ENCODE results near the gene VIPR2. TPM values are rescaled to one million over a fixed set of nuclear protein-coding genes. Genes with fewer than 3 reads are reported as not detected.
"Not testable (repeated sequence)": the region's sequence is repeated elsewhere in the genome, so short reads cannot be mapped to it uniquely, and the experiment has no call there.

Gene VIPR2
- total RNA-seq, 1 donor from 2014 or later = 4.6 TPM

DNA sequence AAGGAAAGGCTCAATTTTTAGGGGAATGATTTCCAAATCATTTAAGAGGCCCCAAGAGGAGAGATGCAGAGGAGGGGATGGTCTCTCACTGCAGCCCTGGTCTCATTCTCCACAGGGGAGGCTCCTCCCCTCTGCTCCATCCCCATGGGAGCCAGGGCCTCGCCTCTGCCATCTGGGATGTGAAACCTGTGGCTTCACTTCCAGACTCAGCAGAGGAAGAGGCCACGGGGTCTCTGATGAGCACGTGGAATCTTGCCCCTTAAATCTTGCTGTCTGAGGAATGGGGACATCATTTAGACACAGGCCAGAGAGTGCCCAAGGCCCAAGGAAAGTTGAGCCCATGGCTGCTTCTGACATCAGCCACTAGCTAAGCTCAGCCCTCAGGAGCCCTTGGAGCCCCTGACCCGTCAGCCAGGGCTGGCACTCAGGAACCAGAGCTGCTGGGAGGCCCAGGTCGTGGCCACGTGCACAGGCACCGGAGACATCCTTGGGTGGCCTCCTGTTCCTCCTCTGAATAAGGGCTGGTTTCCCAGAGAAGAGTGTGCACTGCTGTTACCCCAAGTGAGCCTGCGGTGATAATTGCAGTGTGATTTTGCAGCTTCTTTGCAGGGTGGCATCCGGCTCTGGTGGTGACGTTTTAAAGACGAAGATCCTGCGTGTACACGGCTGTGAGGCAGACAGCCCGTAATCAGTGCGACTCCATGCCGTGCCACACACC, 50.5 kb downstream of the VIPR2 start:
- DNase-seq (ENCODE audit: low spot score) = peak; percentile 86

DNA sequence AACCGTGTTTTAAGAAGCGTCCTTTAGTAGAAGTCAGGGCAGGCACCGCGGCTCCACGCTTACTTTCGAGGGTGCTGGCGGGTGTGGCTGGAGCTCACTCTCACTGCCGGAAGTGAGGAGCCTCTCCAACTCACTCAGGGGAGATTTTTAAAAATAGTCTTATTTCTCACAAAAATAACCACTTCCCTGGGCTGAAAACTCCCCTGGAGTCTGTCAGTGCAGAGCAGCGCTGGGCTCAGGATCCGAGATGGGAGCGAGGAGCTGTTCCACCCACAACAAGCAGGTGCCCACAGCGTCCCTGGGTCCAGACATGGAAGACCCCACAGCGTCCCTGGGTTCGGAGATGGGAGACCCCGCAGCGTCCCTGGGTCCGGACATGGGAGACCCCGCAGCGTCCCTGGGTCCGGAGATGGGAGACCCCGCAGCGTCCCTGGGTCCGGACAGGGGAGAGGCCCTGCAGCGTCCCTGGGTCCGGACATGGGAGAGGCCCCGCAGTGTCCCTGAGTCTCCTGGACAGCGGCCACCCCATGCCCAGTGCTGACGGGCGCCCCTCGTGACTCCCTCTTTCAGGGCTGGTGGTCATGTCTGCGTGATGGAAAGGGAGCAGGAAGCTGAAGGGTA, 51.2 kb downstream of the VIPR2 start:
- peak; percentile 84 for DNase-seq (ENCODE audit: low spot score)

DNA sequence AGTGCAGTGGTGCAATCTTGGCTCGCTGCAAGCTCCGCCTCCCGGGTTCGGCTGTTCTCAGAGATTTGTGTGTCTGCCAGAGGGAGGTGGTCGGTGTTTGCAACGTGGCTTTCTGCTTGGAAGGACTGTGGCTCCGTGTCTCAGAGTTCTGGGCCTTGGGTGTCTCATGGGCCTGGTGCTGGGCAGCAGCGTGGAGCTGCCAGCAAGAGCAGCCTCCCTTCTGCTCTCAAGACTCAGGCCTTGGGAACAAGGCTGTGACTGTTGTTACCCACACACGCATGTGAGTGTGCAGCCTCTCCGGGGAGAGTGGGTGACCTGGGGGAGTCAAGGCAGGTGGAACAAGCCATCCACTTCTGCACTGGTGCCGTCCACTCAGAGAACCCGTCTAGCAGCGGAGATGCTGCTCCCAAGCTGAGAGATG, 52.0 kb downstream of the VIPR2 start:
- peak; percentile 75 for DNase-seq (ENCODE audit: low spot score)

- peak; percentile 75 for DNase-seq (ENCODE audit: low spot score)
Observed at GRCh38 chr7:159091480-159092475, 52.9 kb downstream of the VIPR2 start.

DNA sequence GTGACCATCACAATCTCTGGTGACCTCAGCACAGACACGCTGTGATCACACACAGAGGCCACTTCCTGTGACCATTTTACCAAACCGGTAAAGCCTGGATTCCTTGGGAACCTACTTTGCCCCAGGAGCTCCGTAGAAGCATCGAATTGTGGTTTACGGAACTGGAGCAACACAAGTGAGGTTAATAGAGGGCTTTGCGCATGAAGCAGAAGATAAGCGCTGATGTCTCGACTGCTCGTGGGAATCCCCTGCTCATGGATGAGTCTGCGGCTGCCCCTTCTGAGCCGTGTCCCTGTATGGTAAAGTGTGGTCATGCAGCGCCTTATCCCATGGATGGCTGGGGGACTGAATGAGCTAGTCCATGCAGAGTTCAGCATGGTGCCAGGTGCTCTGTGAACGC, 53.6 kb downstream of the VIPR2 start:
- DNase-seq (ENCODE audit: low spot score) = peak; percentile 55

DNA sequence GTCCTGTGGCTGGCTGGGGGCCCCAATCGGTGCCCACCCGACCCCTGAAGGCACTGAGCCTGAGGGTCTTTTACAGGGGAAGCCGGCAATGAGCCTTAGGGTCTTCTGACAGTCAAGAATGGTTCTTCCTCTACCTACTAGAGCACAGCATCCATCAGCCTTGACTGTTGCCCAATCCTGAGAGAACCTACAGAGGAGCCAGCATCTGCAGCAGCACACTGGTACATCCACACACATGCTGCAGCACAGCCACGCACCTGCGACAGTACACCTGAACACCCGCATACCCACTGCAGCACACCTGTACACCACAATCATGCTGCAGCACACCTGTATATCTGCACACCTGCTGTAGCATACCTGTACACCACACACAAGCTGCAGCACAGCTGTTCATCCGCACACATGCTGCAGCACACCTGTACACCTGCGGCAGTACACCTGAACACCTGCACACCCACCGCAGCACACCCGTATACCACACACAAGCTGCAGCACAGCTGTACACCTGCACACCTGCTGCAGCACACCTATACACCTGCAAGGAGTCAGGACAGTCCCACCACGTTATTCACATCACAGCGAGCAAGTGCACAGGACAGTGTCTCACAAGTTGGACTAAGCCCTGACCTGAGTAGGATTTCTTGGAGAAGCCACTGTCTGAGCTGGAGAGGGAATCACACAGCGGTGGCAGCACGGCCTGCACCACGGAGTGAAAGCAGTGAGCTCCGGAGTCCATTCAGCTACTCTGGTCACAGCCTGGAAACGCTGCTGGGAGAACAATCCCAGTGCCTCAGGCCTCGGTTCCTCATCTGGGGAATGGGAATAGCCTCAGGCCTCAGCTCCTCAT, 56.4 kb downstream of the VIPR2 start:
- DNase-seq (ENCODE audit: low spot score) = peak; percentile 80

GRCh38 chr7:159086301-159086925, 58.3 kb downstream of the VIPR2 start:
- peak; percentile 67 for DNase-seq (ENCODE audit: low spot score)

- peak; percentile 87 for DNase-seq (ENCODE audit: low spot score)
Observed at GRCh38 chr7:159084069-159084801, 60.4 kb downstream of the VIPR2 start.

GRCh38 chr7:159083698-159084068, 61.0 kb downstream of the VIPR2 start:
- DNase-seq (ENCODE audit: low spot score) = peak; percentile 43

DNA sequence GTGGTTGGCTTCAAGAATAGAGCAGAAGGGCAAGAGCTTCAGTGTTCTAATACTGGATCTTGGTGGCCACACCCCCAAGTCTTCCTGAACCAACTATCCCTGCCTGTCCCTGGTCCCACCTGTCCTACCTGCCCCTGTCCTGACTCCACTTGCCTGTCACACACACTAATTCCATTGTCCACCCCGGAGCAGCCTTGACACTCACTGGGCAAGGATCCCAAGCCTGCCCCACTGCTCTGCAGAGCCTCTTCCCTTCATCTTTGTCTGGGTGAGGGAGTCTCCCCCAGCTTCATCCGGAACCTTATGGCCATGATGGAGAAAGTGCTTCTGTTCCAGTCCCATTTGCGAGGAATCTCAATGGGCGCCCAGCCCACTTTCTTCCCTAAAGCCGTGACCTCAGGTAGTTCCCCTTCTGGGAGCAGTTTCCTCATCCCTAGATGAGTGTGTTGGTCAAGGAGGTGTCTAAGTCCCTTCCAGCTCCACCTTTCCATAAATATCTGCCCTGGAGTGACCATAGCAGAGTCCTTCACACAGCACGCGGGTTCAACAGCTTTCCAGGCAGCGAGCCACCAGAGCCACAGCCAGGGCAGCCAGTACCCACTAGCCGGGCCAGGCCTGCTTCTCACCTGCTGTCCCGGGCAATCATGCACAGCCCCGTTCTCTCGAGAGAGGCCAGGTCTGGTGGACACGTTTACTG, 61.5 kb downstream of the VIPR2 start:
- peak; percentile 79 for DNase-seq (ENCODE audit: low spot score)

GRCh38 chr7:159082075-159082474, 62.6 kb downstream of the VIPR2 start:
- DNase-seq (ENCODE audit: low spot score) = not testable (repeated sequence)

GRCh38 chr7:159078911-159079270, 65.8 kb downstream of the VIPR2 start:
- DNase-seq (ENCODE audit: low spot score) = peak; percentile 41

DNA sequence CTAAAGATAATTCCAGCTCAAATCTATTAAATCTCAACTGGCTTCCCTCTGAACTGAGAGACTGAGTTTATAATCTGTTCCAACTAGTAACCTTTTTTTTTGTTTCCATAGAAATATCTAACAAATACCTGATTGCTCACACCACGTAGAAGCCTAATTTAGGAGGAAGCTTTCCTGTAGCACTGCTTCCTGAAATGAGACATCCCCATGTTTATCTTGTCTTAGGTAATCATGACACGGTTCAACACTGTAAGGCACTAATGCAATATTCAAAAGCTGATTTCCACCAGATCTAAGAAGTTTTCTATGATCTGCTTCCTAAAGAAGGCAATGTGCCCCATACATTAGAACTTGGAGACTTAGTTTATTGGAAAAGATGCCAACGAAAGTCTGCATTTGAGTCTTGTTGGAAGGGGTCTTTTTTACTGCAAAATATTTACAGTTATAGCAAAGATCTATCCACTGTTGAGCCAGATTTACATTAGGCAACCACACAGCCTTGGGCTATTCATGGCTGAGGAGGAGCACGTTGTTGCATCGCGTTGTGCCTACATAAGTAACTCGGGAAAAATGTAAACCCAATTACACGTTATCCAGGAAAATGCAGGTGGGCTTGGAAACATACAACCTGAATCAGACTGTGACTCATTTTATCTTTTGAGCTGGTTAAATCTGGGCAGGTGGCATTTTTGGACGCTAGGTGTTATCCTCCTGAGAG, 66.3 kb downstream of the VIPR2 start:
- DNase-seq (ENCODE audit: low spot score) = no peak

GRCh38 chr7:159076333-159076732, 68.3 kb downstream of the VIPR2 start:
- no peak for DNase-seq (ENCODE audit: low spot score)

DNA sequence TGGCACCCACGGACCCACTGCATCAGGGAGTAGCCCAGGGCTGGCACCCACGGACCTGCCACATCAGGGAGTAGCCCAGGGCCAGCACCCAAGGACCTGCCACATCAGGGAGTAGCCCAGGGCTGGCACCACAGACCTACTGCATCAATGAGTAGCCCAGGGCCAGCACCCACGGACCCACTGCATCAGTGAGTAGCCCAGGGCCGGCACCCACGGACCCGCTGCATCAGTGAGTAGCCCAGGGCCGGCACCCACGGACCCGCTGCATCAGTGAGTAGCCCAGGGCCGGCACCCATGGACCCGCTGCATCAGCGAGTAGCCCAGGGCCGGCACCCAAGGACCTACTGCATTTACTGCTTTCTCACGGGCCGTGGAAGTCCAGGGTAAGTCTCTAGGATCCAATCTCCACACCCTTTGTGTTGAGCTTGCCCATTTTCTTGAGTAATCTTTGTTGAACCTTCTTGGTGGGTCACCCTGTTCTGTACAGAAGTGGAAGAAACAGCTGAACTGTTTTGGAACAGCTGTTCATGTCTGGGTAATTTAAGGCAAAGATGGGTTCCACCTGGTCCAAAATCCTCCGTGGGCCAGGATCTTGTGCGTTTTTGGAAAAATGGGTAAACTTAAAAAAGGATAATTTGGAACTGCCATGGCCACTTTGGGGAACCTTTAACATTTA, 69.0 kb downstream of the VIPR2 start:
- DNase-seq (ENCODE audit: low spot score) = peak; percentile 79

DNA sequence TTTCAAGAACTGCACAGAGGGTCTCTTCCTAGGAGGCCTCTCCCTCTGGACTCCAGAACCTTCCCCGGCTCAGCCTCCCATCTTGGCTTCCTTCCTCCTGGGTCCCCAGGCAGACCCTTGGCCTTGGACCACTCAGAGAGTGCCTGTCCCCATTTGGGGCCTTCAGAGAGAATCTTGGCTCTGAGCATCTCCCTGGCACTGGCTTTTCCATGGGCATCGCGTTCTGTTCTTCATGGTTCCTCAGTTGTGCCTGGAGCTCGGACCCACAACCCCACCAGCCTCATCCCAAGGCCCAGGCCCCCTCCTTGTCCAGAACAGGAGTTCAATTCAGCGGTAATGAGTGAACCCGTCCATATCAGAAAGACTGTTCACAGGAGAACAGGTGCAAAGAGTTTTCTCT, 73.4 kb downstream of the VIPR2 start:
- peak; percentile 67 for DNase-seq (ENCODE audit: low spot score)

GRCh38 chr7:159070431-159071148, 74.1 kb downstream of the VIPR2 start:
- DNase-seq (ENCODE audit: low spot score) = peak; percentile 39

Measured in mesenteric fat pad (tissue), 1 donor.